HCT116 (cell line): ENCODE results near the gene SNCAIP. TPM values are rescaled to one million over a fixed set of nuclear protein-coding genes. Genes with fewer than 3 reads are reported as not detected.

Experiments used
- ATAC-seq: fragments of 200-7000 bp; cut with Tn5 transposase; 2 replicates; pipeline ENCODE4 v1.9.1; 2020; ENCODE audit warnings: mild to moderate bottlenecking, moderate library complexity
- BruUV-seq: library from RNA; stranded (reverse); fragments of 400-500 nt; replicated peaks from 2 replicates; lab custom pipeline; 2021; lab: Mats Ljungman, UMichigan
- CTCF ChIA-PET: fragments of 300-600 bp; sonication (Branson Sonifier 250); formaldehyde crosslinking; loops from one replicate; lab custom pipeline; 2021; ENCODE audit warnings: antibody characterized with exemption; lab: Charles Lee
- POLR2A ChIA-PET: fragments of 300-600, 350-600 bp; sonication (Branson Sonifier 250); formaldehyde crosslinking; loops from one replicate; lab custom pipeline; 2021; ENCODE audit warnings: antibody characterized with exemption; lab: Charles Lee
- RAD21 ChIA-PET, 2 experiments: fragments of 300-600 bp; sonication (Branson Sonifier 250); formaldehyde crosslinking; loops; one replicate each; lab custom pipeline; 2023; ENCODE audit warnings: low total read pairs in 2 of 2; ENCODE audit not compliant: uncharacterized antibody in 2 of 2, unreplicated experiment in 2 of 2, low non-redundant PET in 1 of 2; lab: Charles Lee
- DNase-seq: peaks from one replicate; pipeline ENCODE4 v3.0.0-alpha.2; 2010; ENCODE audit warnings: low read depth, low spot score
- H2AFZ ChIP-seq: fragments of 200-600 bp; shearing (Covaris generic), sonication (generic); 2 replicates; pipeline ENCODE4 v1.6.1; 2017; ENCODE audit warnings: low read depth, mixed run types, mixed read lengths, antibody characterized with exemption, low read length; ENCODE audit not compliant: poor library complexity, severe bottlenecking
- H3K27ac ChIP-seq: 2 replicates; pipeline ENCODE4 v1.5.1; 2012; ENCODE audit warnings: low read depth, low read length
- H3K27me3 ChIP-seq: fragments of 200-600 bp; sonication (generic); 2 replicates; pipeline ENCODE4 v1.6.1; 2016; ENCODE audit warnings: mixed run types, low read length, mixed read lengths; ENCODE audit not compliant: insufficient read depth
- H3K36me3 ChIP-seq, 2 experiments: fragments of 200-500 bp in 1 of 2; fragments of 200-600 bp in 1 of 2; sonication (Bioruptor generic) in 1 of 2; sonication (generic) in 1 of 2; 2 replicates each; pipeline versions ENCODE4 v1.5.1 to v1.6.1; 2014 to 2016; ENCODE audit warnings: low read length in 2 of 2, inconsistent platforms in 1 of 2, mixed read lengths in 1 of 2, mixed run types in 1 of 2; ENCODE audit not compliant: insufficient read depth in 2 of 2, control insufficient read depth in 1 of 2
- H3K4me1 ChIP-seq, 2 experiments: fragments of 200-600 bp in 1 of 2; sonication (generic) in 1 of 2; 2 replicates each; pipeline versions ENCODE4 v1.5.1 to v1.6.1; 2012 to 2017; ENCODE audit warnings: low read length in 2 of 2, inconsistent platforms in 1 of 2, mild to moderate bottlenecking in 1 of 2, mixed read lengths in 1 of 2, mixed run types in 1 of 2, moderate library complexity in 1 of 2; ENCODE audit not compliant: insufficient read depth in 2 of 2, control insufficient read depth in 1 of 2
- H3K4me2 ChIP-seq: fragments of 200-600 bp; sonication (generic); 2 replicates; pipeline ENCODE4 v1.6.1; 2017; ENCODE audit warnings: mixed run types, low read length, mixed read lengths
- H3K4me3 ChIP-seq, 2 experiments: fragments of 200-600 bp in 1 of 2; sonication (generic) in 1 of 2; replicated peaks in 1 of 2; 2 replicates each; pipeline ENCODE4 v1.5.1; 2011 to 2016; ENCODE audit warnings: low read length in 2 of 2, control low read depth in 1 of 2, low read depth in 1 of 2, mild to moderate bottlenecking in 1 of 2, mixed read lengths in 1 of 2, mixed run types in 1 of 2
- H3K79me2 ChIP-seq: fragments of 200-600 bp; sonication (generic); 2 replicates; pipeline ENCODE4 v1.6.1; 2017; ENCODE audit warnings: mild to moderate bottlenecking, mixed run types, low read length, moderate library complexity, mixed read lengths; ENCODE audit not compliant: insufficient read depth
- H3K9ac ChIP-seq: fragments of 200-600 bp; sonication (generic); 2 replicates; pipeline ENCODE4 v1.6.1; 2016; ENCODE audit warnings: low read length, mixed read lengths
- H3K9me2 ChIP-seq: fragments of 200-600 bp; sonication (generic), shearing (Covaris generic); 2 replicates; pipeline ENCODE4 v1.6.1; 2017; ENCODE audit warnings: mixed run types, mild to moderate bottlenecking, moderate library complexity; ENCODE audit not compliant: insufficient read depth
- H3K9me3 ChIP-seq, 2 experiments: fragments of 200-500 bp in 1 of 2; fragments of 200-600 bp in 1 of 2; sonication (Bioruptor generic) in 1 of 2; sonication (generic) in 1 of 2; 2 replicates each; pipeline ENCODE4 v1.6.1; 2014 to 2017; ENCODE audit warnings: low read length in 2 of 2, mixed read lengths in 2 of 2, inconsistent platforms in 1 of 2, low read depth in 1 of 2, mild to moderate bottlenecking in 1 of 2, mixed run types in 1 of 2, moderate library complexity in 1 of 2; ENCODE audit not compliant: control insufficient read depth in 1 of 2, insufficient read depth in 1 of 2
- H4K20me1 ChIP-seq: fragments of 200-600 bp; sonication (generic), shearing (Covaris generic); 2 replicates; pipeline ENCODE4 v1.6.1; 2017; ENCODE audit warnings: mixed run types, mild to moderate bottlenecking, moderate library complexity; ENCODE audit not compliant: insufficient read depth
- CBX3 ChIP-seq: IDR thresholded peaks from 2 replicates; pipeline ENCODE4 v1.6.1; 2012; ENCODE audit warnings: low read depth
- CEBPB ChIP-seq: IDR thresholded peaks from 2 replicates; pipeline ENCODE4 v1.6.1; 2012; ENCODE audit warnings: low read depth
- EGR1 ChIP-seq: IDR thresholded peaks from 2 replicates; pipeline ENCODE4 v1.6.1; 2012; ENCODE audit warnings: low read depth
- EZH2phosphoT487 ChIP-seq: fragments of 200-600 bp; IDR thresholded peaks from 2 replicates; pipeline ENCODE4 v1.6.1; 2018; ENCODE audit warnings: antibody characterized with exemption, borderline replicate concordance
- JUND ChIP-seq: IDR thresholded peaks from 2 replicates; pipeline ENCODE4 v1.6.1; 2012
- POLR2A ChIP-seq: IDR thresholded peaks from 2 replicates; pipeline ENCODE4 v1.7.0; 2011; ENCODE audit warnings: borderline replicate concordance; ENCODE audit not compliant: insufficient read depth, insufficient read length; ENCODE audit errors: extremely low read depth
- RAD21 ChIP-seq: IDR thresholded peaks from 2 replicates; pipeline ENCODE4 v1.6.1; 2012; ENCODE audit warnings: low read depth, mild to moderate bottlenecking
- SIN3A ChIP-seq: IDR thresholded peaks from 2 replicates; pipeline ENCODE4 v1.6.1; 2012; ENCODE audit warnings: low read depth
- SP1 ChIP-seq: IDR thresholded peaks from 2 replicates; pipeline ENCODE4 v1.6.1; 2012; ENCODE audit warnings: low read depth
- YY1 ChIP-seq: IDR thresholded peaks from 2 replicates; pipeline ENCODE4 v1.6.1; 2011; ENCODE audit warnings: low read length, low read depth, moderate library complexity, mild to moderate bottlenecking; ENCODE audit not compliant: insufficient replicate concordance; ENCODE audit errors: extremely low read depth
- intact Hi-C: fragments of 100-400 bp; cut with micrococcal nuclease; formaldehyde crosslinking; loops from 2 replicates; pipeline ENCODE4 v1.10.0; 2022
- total RNA-seq: library from RNA; stranded (reverse); gene quantifications from one replicate; pipeline ENCODE4 v1.2.1, GENCODE V29; 2021; ENCODE audit not compliant: unreplicated experiment
- TF ChIP-seq, protein P1 (sequence below): IDR thresholded peaks from 2 replicates; pipeline ENCODE4 v1.6.1; 2012
- TF ChIP-seq, protein P2 (sequence below): IDR thresholded peaks from 2 replicates; pipeline ENCODE4 v1.6.1; 2012; ENCODE audit warnings: low read depth
- TF ChIP-seq, protein P3 (sequence below), 3 experiments: fragments of 200-600 bp in 1 of 3; sonication (generic) in 1 of 3; IDR thresholded peaks in 2 of 3; conservative IDR thresholded peaks in 1 of 3; 2 replicates each; pipeline ENCODE4 v1.5.1; 2012 to 2017; ENCODE audit warnings: low read depth in 2 of 3, low read length in 2 of 3, antibody characterized with exemption in 1 of 3, borderline replicate concordance in 1 of 3, control low read depth in 1 of 3, mild to moderate bottlenecking in 1 of 3, mixed read lengths in 1 of 3, mixed run types in 1 of 3, moderate library complexity in 1 of 3; ENCODE audit not compliant: insufficient read depth in 1 of 3

SNCAIP gene
- total RNA-seq, 1 experiment from 2014 or later = not detected

DNA sequence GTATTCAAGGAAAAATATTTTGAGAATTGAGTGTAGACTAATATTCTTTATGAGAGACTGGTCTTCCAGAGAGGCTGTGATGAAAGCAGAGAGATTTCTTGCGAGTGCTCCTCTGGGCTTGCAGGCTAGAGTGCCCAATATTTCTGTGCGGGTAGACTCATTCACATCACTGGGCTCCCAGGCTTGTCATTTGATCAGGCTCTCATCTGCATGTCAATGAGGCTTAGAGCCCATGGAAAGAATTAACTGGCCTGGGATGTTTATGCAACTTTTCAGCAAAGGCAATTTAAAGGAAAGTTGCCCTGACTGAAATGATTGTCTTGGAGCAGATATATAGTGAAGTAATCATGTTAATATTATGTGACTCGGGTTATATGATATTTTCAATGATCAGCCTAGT, 42.3 kb downstream of the SNCAIP start:
- intact Hi-C loops = no loop called here
- Histone ChIP-seq H3K4me1 (no peaks in the 10 kb centered on the region), H3K79me2 (no peaks in the 10 kb centered on the region), H2AFZ (no peak overlapping the region), H3K36me3 (no peaks in the 10 kb centered on the region), H3K27ac (no peak overlapping the region), H3K4me3 (no peak overlapping the region), H3K4me2 (no peak overlapping the region), H4K20me1 (no peaks in the 10 kb centered on the region), H3K9ac (no peak overlapping the region), H3K9me2 (no peaks in the 10 kb centered on the region), H3K9me3 (no peaks in the 10 kb centered on the region), H3K27me3 (no peaks in the 10 kb centered on the region)
- BruUV-seq = no TSS peak
- ChIA-PET POLR2A (no interaction called here), RAD21 (no interaction called here), CTCF (no interaction called here)
- ATAC-seq (no peak), DNase-seq (no peak)
- TF ChIP-seq YY1 (no peak), RAD21 (no peak), JUND (no peak), EZH2phosphoT487 (no peak), CEBPB (no peak), POLR2A (no peak), EGR1 (no peak), SIN3A (no peak), CBX3 (no peak), SP1 (no peak)
- TF ChIP-seq, protein P1, sequence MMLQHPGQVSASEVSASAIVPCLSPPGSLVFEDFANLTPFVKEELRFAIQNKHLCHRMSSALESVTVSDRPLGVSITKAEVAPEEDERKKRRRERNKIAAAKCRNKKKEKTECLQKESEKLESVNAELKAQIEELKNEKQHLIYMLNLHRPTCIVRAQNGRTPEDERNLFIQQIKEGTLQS = no peak
- TF ChIP-seq, protein P2, sequence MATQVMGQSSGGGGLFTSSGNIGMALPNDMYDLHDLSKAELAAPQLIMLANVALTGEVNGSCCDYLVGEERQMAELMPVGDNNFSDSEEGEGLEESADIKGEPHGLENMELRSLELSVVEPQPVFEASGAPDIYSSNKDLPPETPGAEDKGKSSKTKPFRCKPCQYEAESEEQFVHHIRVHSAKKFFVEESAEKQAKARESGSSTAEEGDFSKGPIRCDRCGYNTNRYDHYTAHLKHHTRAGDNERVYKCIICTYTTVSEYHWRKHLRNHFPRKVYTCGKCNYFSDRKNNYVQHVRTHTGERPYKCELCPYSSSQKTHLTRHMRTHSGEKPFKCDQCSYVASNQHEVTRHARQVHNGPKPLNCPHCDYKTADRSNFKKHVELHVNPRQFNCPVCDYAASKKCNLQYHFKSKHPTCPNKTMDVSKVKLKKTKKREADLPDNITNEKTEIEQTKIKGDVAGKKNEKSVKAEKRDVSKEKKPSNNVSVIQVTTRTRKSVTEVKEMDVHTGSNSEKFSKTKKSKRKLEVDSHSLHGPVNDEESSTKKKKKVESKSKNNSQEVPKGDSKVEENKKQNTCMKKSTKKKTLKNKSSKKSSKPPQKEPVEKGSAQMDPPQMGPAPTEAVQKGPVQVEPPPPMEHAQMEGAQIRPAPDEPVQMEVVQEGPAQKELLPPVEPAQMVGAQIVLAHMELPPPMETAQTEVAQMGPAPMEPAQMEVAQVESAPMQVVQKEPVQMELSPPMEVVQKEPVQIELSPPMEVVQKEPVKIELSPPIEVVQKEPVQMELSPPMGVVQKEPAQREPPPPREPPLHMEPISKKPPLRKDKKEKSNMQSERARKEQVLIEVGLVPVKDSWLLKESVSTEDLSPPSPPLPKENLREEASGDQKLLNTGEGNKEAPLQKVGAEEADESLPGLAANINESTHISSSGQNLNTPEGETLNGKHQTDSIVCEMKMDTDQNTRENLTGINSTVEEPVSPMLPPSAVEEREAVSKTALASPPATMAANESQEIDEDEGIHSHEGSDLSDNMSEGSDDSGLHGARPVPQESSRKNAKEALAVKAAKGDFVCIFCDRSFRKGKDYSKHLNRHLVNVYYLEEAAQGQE = no peak
- TF ChIP-seq, protein P3, sequence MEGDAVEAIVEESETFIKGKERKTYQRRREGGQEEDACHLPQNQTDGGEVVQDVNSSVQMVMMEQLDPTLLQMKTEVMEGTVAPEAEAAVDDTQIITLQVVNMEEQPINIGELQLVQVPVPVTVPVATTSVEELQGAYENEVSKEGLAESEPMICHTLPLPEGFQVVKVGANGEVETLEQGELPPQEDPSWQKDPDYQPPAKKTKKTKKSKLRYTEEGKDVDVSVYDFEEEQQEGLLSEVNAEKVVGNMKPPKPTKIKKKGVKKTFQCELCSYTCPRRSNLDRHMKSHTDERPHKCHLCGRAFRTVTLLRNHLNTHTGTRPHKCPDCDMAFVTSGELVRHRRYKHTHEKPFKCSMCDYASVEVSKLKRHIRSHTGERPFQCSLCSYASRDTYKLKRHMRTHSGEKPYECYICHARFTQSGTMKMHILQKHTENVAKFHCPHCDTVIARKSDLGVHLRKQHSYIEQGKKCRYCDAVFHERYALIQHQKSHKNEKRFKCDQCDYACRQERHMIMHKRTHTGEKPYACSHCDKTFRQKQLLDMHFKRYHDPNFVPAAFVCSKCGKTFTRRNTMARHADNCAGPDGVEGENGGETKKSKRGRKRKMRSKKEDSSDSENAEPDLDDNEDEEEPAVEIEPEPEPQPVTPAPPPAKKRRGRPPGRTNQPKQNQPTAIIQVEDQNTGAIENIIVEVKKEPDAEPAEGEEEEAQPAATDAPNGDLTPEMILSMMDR (IDR thresholded peaks at IDR 0.05 in 2 of 3, conservative IDR thresholded peaks at IDR 0.05 in 1 of 3; ENCODE audit: borderline replicate concordance in 1 of 3, insufficient read depth in 1 of 3, low read depth in 2 of 3, low read length in 2 of 3) = no peak
